H1 (cell line): ENCODE measurements around the gene SRRM3. TPM values are rescaled to one million over a fixed set of nuclear protein-coding genes. Genes with fewer than 3 reads are reported as not detected.

ENCODE experiments used
- ASH2L ChIP-seq: fragments of 200-600, 300-600 bp; sonication (generic); IDR thresholded peaks from one replicate; pipeline ENCODE4 v1.7.1; 2017; ENCODE audit warnings: low read length
- CHD7 ChIP-seq: fragments of 300-600 bp; sonication (generic); IDR thresholded peaks from 2 replicates; pipeline ENCODE4 v1.7.1; 2012; ENCODE audit warnings: low read length, moderate library complexity, mild to moderate bottlenecking, inconsistent platforms; ENCODE audit not compliant: insufficient replicate concordance
- HDAC6 ChIP-seq: IDR thresholded peaks from one replicate; pipeline ENCODE4 v1.7.1; 2012; ENCODE audit warnings: low read depth, mild to moderate bottlenecking, inconsistent platforms, low read length, moderate library complexity
- KDM1A ChIP-seq: fragments of 200-600, 300-600 bp; sonication (generic); IDR thresholded peaks from 2 replicates; pipeline ENCODE4 v1.7.1; 2016; ENCODE audit warnings: mild to moderate bottlenecking, low read length, borderline replicate concordance
- RXRA ChIP-seq: IDR thresholded peaks from 2 replicates; pipeline ENCODE4 v1.6.1; 2011; ENCODE audit warnings: low read depth, mild to moderate bottlenecking, low read length, moderate library complexity; ENCODE audit not compliant: insufficient read depth
- SIX5 ChIP-seq: IDR thresholded peaks from 2 replicates; pipeline ENCODE4 v1.6.1; 2011; ENCODE audit warnings: mild to moderate bottlenecking, low read depth, low read length
- TAF7 ChIP-seq: optimal IDR thresholded peaks from 2 replicates; pipeline ENCODE3; 2011; ENCODE audit warnings: low read depth, mild to moderate bottlenecking, inconsistent platforms, low read length, moderate library complexity, borderline replicate concordance
- ZNF274 ChIP-seq: IDR thresholded peaks from 2 replicates; pipeline ENCODE4 v1.7.0; 2012; ENCODE audit warnings: low read length, borderline replicate concordance; ENCODE audit errors: extremely low read depth
- polyA plus RNA-seq, 7 experiments: library from polyadenylated mRNA; depleted of rRNA in 3 of 7; stranded (reverse) in 5 of 7; unstranded in 2 of 7; fragments of >200 nt in 5 of 7; fragments of 200-250 nt in 2 of 7; gene quantifications; 1 replicate in 5 of 7; 2 replicates in 1 of 7; 4 replicates in 1 of 7; pipeline versions ENCODE4 v1.2.1 to v1.2.3, GENCODE V29; 2011 to 2013; ENCODE audit warnings: missing spikeins in 2 of 7, mixed read lengths in 2 of 7
- total RNA-seq: library from RNA; stranded (reverse); fragmentation: NEBNext Ultra II Directional; extraction: Animal tissue kit (Norgen Biotek cat#: 25700); gene quantifications from 2 replicates; pipeline ENCODE4 v1.2.1, GENCODE V29; 2021
- TF ChIP-seq, protein P1 (sequence below): IDR thresholded peaks from 2 replicates; pipeline ENCODE4 v1.6.1; 2012; ENCODE audit warnings: low read length, inconsistent platforms

The SRRM3 gene
- total and polyA plus RNA-seq, 2 of the 8 experiments (the other 6 are each of a cell fraction or from before 2014, with no cell fraction given) = 10.4 to 17.4 TPM

DNA sequence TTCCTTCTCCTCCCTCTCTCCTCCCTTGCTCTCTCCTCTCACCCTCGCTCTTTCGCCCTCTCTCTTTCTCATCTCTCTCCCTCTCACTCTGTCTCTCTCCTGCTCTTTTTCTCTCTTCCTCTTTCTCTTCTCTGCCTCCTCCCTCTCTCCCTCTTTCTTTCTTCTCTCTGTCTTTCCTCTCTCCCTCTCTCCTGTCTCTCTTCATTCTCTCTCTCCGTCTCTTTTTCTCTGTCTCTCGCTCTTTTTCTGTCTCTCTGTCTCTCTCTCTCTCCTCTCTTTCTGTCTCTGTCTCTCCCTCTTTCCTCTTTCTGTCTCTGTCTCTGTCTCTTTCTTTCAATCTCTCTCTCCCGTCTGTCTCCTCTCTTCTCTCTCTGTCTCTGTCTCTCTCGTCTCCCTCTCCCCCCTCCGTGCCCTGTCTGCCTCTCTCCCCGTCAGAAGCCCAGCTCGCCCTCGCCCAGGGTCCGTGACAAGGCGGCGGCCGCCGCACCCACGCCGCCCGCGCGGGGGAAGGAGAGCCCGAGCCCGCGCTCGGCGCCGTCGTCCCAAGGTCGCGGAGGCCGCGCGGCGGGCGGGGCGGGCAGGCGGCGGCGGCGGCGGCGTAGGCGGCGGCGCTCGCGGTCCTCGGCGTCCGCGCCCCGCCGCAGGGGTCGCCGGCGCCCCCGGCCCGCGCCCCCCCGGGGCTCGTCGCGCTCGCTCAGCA lies 79.5 kb downstream of the SRRM3 start (continued):
- TF ChIP-seq KDM1A = 0 out of 2 replicates have a peak, but pooled peaks have one; percentile 10
- TF ChIP-seq HDAC6 = no peak
- no peak for TF ChIP-seq RXRA
- peak; percentile 64 for TF ChIP-seq ASH2L
- no peak for TF ChIP-seq SIX5
- TF ChIP-seq, protein P1, sequence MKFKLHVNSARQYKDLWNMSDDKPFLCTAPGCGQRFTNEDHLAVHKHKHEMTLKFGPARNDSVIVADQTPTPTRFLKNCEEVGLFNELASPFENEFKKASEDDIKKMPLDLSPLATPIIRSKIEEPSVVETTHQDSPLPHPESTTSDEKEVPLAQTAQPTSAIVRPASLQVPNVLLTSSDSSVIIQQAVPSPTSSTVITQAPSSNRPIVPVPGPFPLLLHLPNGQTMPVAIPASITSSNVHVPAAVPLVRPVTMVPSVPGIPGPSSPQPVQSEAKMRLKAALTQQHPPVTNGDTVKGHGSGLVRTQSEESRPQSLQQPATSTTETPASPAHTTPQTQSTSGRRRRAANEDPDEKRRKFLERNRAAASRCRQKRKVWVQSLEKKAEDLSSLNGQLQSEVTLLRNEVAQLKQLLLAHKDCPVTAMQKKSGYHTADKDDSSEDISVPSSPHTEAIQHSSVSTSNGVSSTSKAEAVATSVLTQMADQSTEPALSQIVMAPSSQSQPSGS = no peak
- no peak for TF ChIP-seq ZNF274
- TF ChIP-seq CHD7 = no peak
- no peak for TF ChIP-seq TAF7
